ENCODE data around the gene ATP2B1.

Gene ATP2B1

GRCh38 chr12:89650239-89650638 lies 58.4 kb downstream of the ATP2B1 start:
- DNase-seq, result no peak

DNA sequence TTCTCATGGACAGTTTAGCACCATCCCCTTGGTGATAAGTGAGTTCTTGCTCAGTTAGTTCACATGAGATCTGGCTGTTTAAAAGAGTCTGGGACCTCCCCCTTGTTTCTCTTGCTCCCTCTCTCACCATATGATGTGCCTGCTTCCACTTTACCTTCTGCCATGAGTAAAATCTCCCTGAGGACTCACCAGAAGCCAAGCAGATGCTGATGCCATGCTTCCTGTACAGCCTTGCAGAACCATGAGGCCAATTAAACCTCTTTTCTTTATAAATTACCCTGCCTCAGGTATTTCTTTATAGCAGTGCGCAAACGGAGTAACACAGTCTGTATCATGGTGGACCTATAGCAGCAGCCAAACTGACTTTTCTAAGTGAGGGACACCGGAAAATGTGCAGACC lies 58.8 kb downstream of the ATP2B1 start:
- no peak for DNase-seq

DNA sequence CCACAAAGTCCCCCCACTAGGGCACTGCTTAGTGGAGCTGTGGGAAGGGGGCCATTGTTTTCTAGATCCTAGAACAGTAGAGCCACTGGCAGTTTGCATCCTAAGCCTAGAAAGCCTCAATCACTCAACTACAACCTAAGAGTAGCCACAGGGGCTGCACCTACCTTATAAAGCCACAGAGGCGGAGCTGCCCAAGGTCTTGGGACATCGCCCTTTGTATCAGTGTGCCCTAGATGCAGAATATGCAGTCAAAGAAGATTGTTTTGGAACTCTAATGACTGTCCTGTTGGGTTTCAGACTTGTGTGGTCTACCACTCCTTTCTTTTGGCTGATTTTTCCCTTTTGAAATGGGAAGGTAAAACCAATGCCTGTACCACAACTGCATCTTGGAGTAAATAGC lies 59.5 kb downstream of the ATP2B1 start:
- no peak for DNase-seq

- no peak for DNase-seq
Observed at GRCh38 chr12:89648211-89648930, 60.3 kb downstream of the ATP2B1 start.

DNA sequence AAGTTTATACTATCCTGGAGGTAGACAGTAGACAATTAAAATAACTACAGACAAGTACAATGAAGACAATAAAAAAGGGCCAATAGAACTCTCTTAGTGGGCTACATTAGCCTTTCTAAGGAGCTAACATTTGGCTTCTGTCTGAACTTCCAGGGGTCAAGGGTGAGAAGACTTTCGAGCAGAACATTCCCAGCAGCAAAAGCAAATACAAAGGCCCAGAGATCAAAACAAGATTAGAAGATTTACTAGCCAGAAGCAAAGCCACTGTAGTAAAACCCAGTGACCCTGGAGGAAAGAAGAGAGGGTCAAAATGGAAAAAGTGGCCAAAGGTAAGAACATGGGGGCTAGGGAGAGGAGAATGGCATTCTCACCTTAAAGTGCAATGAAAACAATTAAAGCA lies 63.2 kb downstream of the ATP2B1 start:
- DNase-seq, result no peak

GRCh38 chr12:89642959-89643358 lies 65.7 kb downstream of the ATP2B1 start:
- no peak for DNase-seq

- no peak for DNase-seq
Observed at GRCh38 chr12:89636776-89637160, 71.9 kb downstream of the ATP2B1 start.

- DNase-seq, result no peak
Observed at GRCh38 chr12:89636052-89636775, 72.4 kb downstream of the ATP2B1 start.

GRCh38 chr12:89634508-89634907 lies 74.1 kb downstream of the ATP2B1 start:
- no peak for DNase-seq

GRCh38 chr12:89632778-89633177 lies 75.9 kb downstream of the ATP2B1 start:
- no peak for DNase-seq

- DNase-seq, result no peak
Observed at GRCh38 chr12:89622115-89622514, 86.5 kb downstream of the ATP2B1 start.

DNA sequence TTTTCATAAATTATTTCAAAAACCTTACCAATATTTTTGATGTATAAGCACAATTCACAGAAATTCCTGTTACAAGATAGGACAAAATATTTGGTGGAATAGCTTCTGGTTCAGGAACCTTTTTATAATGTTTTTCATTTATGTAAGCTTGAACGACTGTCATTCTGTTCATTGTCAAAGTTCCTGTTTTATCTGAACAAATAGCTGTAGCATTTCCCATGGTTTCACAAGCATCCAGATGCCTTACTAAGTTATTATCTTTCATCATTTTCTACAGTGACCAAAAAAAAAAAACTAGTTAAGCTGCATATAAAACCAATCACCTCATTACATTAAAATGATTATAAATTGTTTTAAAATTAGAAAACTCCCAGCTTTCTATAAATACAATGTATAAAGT lies 87.1 kb downstream of the ATP2B1 start:
- DNase-seq, result no peak

DNA sequence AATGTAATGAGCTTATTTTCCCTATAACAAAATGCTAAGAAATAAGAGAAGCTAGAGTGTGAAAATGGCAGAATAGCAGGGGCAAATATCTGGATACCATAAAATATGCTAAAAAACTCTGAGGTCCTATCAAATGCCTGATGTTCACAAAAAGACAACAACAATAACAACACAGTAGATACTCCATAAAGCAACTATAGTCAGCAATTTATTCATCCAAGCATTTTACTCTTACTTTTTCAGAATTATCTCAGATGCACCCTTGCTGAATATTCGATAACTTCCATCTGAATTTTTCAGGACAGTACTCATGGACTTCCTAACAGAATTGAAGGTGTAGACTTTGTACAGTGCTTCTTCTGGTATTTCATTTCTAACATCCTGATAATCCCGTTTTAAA lies 88.9 kb downstream of the ATP2B1 start:
- no peak for DNase-seq

DNA sequence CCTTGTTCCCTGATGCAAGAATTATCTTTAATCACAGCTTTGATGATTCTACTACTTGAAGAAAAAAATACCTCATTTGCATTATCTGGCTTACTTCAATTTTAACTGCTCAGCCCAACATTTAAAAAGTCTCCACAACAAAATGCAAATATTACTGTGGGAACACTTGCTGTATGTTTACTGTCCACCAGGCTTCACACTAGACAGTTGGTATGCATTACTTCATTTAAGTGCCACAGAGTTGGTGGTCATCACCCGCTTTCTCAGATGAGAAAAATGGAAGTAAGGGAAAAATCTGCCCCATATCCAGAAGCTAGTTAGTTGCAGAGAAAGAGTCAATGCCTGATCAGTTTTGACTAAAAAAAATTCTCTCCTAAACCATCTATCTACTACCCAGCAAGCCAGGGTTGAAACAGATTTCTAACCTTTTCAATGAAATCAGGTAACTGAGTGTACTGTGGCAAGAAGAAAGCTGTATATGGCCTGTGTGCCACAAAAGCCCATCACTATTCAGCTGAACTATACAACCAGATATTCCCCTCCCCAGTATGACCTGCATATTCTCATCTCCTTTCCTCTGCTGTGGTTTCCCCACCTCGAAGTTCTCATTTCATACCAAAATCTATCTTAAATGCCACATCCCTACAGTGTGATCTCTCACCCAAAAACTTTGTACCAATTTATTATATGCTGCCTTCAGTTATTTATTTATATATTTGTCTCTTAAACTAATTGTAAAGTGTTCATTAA lies 90.3 kb downstream of the ATP2B1 start:
- DNase-seq, result no peak

DNA sequence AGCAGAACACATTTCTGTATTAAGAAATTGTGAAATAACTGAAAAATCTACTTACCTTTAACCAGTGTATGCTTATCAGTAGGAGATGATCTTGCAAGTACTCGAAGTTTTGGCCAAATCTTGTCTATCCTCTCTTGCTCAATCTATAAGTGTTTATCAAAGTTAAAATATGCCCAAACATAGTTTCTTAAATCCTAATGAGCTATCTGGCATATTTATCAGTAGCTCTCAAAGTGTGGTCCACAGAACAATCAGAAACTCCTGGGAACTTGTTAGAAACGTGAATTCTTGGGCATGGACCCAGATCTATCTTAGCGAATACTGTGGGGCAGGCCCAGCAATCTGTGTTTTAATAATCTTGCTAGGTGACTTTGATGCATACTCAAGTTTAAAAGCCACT lies 98.3 kb downstream of the ATP2B1 start:
- DNase-seq, result no peak

DNA sequence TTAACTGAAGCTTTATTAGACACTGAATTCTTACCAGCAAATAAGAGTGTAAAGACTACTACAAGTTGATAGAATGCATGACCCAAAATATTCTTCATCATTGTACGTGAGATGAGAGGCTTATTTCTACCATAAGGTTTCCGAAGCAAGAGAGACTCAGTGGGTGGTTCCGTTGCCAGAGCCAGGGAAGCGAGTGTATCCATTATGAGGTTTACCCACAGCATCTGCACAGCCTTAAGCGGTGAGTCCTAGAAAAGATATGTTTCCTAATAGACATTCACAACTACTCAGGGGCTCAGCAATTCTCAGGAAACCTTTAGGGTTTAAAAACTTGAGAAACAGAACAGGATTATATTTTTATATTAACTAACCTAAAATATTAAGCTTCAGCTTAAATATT lies 105.0 kb downstream of the ATP2B1 start:
- DNase-seq, result no peak

- no peak for DNase-seq
Observed at GRCh38 chr12:89597770-89598169, 110.9 kb downstream of the ATP2B1 start.

- no peak for DNase-seq
Observed at GRCh38 chr12:89597210-89597609, 111.4 kb downstream of the ATP2B1 start.

- DNase-seq, result no peak
Observed at GRCh38 chr12:89593873-89594272, 114.8 kb downstream of the ATP2B1 start.

DNA sequence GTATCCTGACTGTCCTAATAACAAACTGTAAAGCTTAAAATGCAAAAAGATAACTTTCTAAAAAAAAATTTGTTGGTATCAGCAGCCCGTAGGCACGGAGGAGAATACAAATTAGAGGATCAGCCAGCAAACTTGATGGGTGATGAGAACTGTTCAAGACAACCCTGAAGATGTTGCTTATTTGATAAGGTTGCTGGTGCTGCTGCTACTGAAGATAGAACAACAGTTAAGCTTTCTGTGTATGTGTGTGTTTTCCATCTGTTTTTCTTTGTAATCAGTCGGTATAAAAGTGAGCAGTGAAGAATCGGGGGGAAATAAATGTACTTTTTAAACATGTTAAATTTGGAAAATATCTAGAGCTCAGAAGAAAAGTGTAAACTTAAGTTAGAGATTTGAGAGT lies 115.4 kb downstream of the ATP2B1 start:
- DNase-seq, result no peak

GRCh38 chr12:89589753-89590152 lies 118.9 kb downstream of the ATP2B1 start:
- DNase-seq, result no peak

DNA sequence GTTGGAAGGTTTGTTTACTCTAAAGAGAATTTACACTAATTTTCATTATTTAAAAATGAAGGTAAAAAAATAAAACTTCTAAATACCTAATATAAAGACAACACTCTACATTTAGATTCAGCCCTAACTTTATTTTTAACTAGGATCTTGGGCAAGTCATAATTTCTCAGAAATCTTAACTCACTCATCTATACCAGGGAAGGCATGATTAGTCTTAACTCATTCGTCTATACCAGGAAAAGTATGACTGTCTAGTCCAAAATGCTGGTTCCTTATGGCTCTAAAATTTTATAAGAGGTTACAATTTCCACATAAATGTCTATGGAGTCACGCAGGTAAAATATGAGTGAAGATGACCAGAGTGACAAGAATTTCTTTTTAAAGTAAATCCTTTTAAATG lies 130.1 kb downstream of the ATP2B1 start:
- no peak for DNase-seq

- no peak for DNase-seq
Observed at GRCh38 chr12:89576572-89577220, 131.9 kb downstream of the ATP2B1 start.

- no peak for DNase-seq
Observed at GRCh38 chr12:89575374-89575773, 133.3 kb downstream of the ATP2B1 start.
